ENCODE data around the gene VWC2L. TPM values are rescaled to one million over a fixed set of nuclear protein-coding genes. Genes with fewer than 3 reads are reported as not detected.

VWC2L gene
- total and polyA plus RNA-seq, 2 of the 8 experiments (the other 6 are each of a cell fraction or from before 2014, with no cell fraction given) = not detected

DNA sequence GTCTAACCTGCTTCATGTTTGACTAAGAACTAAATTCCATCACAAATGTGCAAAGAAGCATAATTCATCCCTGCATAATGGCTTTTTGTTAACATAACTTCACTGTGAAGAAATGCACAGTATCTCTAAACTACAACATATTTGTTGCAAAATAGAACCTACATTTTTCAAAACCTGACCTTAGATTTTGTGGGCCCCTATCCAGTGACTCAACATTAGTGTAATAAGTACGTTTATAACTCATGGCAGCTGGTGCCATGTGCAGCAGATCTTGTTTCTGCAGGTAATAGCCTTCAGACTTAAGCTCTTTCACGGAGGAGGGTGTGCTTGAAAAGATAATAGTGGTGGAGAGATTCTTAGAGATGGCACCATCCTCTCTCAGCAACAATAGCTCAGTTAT lies 28.6 kb upstream of the VWC2L start (continued):
- TF ChIP-seq SP2 (IDR thresholded peaks at IDR 0.05; ENCODE audit: low read length) = no peak

All from H1 (cell line).